Endothelial cell of hepatic sinusoid (primary cell): ENCODE results near the gene B3GAT1.

Source experiments
- in situ Hi-C: cut with HindIII; loops from 2 replicates; pipeline ENCODE4 v1.10.0; 2017; ENCODE audit warnings: low sequenced_read_pairs

Gene B3GAT1

GRCh38 chr11:134339756-134340155 is 72.3 kb downstream of the B3GAT1 start:
- in situ Hi-C loops, result no loop called here

- in situ Hi-C loops, result no loop called here
Measured at GRCh38 chr11:134338654-134339053, 73.4 kb downstream of the B3GAT1 start.

- in situ Hi-C loops, result no loop called here
Measured at GRCh38 chr11:134338068-134338467, 74.0 kb downstream of the B3GAT1 start.

- in situ Hi-C loops, result no loop called here
Measured at GRCh38 chr11:134337051-134337450, 75.0 kb downstream of the B3GAT1 start.

- in situ Hi-C loops, result no loop called here
Measured at GRCh38 chr11:134334796-134335571, 77.1 kb downstream of the B3GAT1 start.

- in situ Hi-C loops, result no loop called here
Measured at GRCh38 chr11:134333946-134334345, 78.1 kb downstream of the B3GAT1 start.

- in situ Hi-C loops, result no loop called here
Measured at GRCh38 chr11:134333312-134333711, 78.7 kb downstream of the B3GAT1 start.

GRCh38 chr11:134332782-134333181 is 79.3 kb downstream of the B3GAT1 start:
- in situ Hi-C loops, result no loop called here

- in situ Hi-C loops, result no loop called here
Measured at GRCh38 chr11:134332189-134332631, 79.8 kb downstream of the B3GAT1 start.

- in situ Hi-C loops, result no loop called here
Measured at GRCh38 chr11:134331354-134332188, 80.5 kb downstream of the B3GAT1 start, which contains the start of gene GLB1L2. GLB1L2 (plus strand) TSS chr11:134331988; CDS start chr11:134332062, 74 bp downstream.

- in situ Hi-C loops, result no loop called here
Measured at GRCh38 chr11:134330611-134331353, 81.3 kb downstream of the B3GAT1 start.
